Thoracic aorta (tissue), 2 donors: ENCODE results near the gene PCBP3. TPM values are rescaled to one million over a fixed set of nuclear protein-coding genes. Genes with fewer than 3 reads are reported as not detected.

Source experiments
- ATAC-seq: fragments of 150-250 bp; one replicate; pipeline ENCODE4 v1.8.0; 2017; ENCODE audit warnings: low read depth; ENCODE audit not compliant: insufficient number of reproducible peaks, low FRiP score
- DNase-seq: peaks from one replicate; pipeline ENCODE4 v3.0.0-alpha.2; 2020; ENCODE audit warnings: low spot score
- H3K27ac ChIP-seq, 2 donors: fragments of 200-600 bp; sonication (generic); 1 replicate in 1 of 2; 2 replicates in 1 of 2; pipeline ENCODE4 v1.5.1; 2016; ENCODE audit warnings: mild to moderate bottlenecking in 2 of 2, moderate library complexity in 2 of 2
- H3K27me3 ChIP-seq: fragments of 200-600 bp; sonication (generic); replicated peaks from 2 replicates; pipeline ENCODE4 v1.6.0; 2016; ENCODE audit warnings: mild to moderate bottlenecking; ENCODE audit not compliant: insufficient read depth
- H3K36me3 ChIP-seq: fragments of 200-600 bp; sonication (generic); one replicate; pipeline ENCODE4 v1.5.1; 2016
- H3K4me1 ChIP-seq, 2 donors: fragments of 200-600 bp; sonication (generic); 1 replicate in 1 of 2; 2 replicates in 1 of 2; pipeline versions ENCODE4 v1.5.1 to v1.6.0; 2016; ENCODE audit warnings: low read depth in 2 of 2, mild to moderate bottlenecking in 1 of 2; ENCODE audit not compliant: control insufficient read depth in 1 of 2
- H3K4me3 ChIP-seq: fragments of 200-600 bp; sonication (generic); 2 replicates; pipeline ENCODE4 v1.5.1; 2016; ENCODE audit warnings: mild to moderate bottlenecking
- H3K9me3 ChIP-seq: fragments of 200-600 bp; sonication (generic); 2 replicates; pipeline ENCODE4 v1.5.1; 2016
- CTCF ChIP-seq: fragments of 200-600 bp; sonication (generic); IDR thresholded peaks from one replicate; pipeline ENCODE4 v1.5.1; 2019; ENCODE audit warnings: antibody characterized with exemption
- total RNA-seq, 2 donors: library from RNA; depleted of rRNA; stranded (reverse); fragments of >200 nt; gene quantifications; one replicate each; pipeline versions ENCODE4 v1.1.0 to v1.2.3, GENCODE V29; 2016

The PCBP3 gene
- total RNA-seq, 2 donors from 2014 or later: 4.5 to 28.4 TPM

DNA sequence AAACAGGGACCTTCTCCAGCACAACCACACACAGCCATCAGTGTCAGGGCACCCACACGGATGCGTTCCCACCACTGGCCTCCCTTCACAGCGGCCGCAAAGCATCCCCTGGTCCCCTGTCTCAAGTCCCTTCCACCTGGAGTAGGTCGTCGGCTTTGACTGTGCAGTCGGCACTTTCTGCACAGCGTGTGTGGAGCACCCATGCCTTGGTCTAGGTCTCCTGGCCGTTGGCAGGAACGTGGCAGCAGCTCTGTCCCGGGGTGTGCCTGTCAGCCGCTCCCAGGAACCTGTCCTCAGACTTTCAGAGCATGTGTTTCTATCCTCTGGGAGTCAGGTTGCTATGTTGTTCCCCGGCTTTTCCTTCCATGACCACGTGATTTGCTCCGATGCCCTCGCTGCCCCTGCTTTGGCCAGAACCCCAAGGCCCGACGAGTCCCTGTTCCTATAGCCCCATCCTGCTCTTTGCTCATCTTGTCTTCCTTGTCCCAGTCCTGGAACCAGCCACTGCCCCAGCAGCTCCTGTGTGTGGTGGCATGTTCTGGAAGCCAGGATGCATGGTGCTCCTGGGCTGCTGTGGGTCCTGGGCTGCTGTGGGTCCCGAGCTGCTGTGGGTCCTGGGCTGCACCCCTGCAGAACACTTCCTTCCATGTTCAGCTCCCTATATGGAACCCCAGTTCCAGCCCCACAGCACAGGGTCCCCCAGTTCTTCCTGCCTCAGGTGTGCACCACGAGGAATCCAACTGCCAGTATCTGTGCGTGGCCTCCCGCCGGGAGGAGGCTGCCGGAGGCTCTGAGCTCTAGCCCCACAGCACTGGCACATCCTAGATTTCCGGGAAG is 253.9 kb downstream of the PCBP3 start:
- Histone ChIP-seq H3K27me3 (no peaks in the 10 kb centered on the region), H3K4me3 (no peak overlapping the region), H3K36me3 (no peaks in the 10 kb centered on the region), H3K4me1 (peaks cover 4 to 17% of the 10 kb centered on the region in 2 donors), H3K9me3 (no peaks in the 10 kb centered on the region), H3K27ac (no peak overlapping the region)
- ATAC-seq: no peak
- no peak for DNase-seq
- no peak for TF ChIP-seq CTCF

GRCh38 chr21:45898028-45898350 is 254.5 kb downstream of the PCBP3 start:
- DNase-seq: no peak
- H3K4me3 ChIP-seq: no peak overlapping the region
- no peak overlapping the region for H3K27ac ChIP-seq
- H3K9me3 ChIP-seq: no peaks in the 10 kb centered on the region
- no peaks in the 10 kb centered on the region for H3K36me3 ChIP-seq
- H3K4me1 ChIP-seq: peaks cover 4 to 17% of the 10 kb centered on the region in 2 donors
- no peak for TF ChIP-seq CTCF
- no peaks in the 10 kb centered on the region for H3K27me3 ChIP-seq
- ATAC-seq: no peak

GRCh38 chr21:45898781-45899180 is 255.3 kb downstream of the PCBP3 start:
- Histone ChIP-seq H3K4me3 (no peak overlapping the region), H3K27me3 (no peaks in the 10 kb centered on the region), H3K36me3 (no peaks in the 10 kb centered on the region), H3K27ac (no peak overlapping the region), H3K4me1 (peaks cover 4 to 9% of the 10 kb centered on the region in 2 donors), H3K9me3 (no peaks in the 10 kb centered on the region)
- DNase-seq (no peak), ATAC-seq (no peak)
- TF ChIP-seq CTCF: no peak

DNA sequence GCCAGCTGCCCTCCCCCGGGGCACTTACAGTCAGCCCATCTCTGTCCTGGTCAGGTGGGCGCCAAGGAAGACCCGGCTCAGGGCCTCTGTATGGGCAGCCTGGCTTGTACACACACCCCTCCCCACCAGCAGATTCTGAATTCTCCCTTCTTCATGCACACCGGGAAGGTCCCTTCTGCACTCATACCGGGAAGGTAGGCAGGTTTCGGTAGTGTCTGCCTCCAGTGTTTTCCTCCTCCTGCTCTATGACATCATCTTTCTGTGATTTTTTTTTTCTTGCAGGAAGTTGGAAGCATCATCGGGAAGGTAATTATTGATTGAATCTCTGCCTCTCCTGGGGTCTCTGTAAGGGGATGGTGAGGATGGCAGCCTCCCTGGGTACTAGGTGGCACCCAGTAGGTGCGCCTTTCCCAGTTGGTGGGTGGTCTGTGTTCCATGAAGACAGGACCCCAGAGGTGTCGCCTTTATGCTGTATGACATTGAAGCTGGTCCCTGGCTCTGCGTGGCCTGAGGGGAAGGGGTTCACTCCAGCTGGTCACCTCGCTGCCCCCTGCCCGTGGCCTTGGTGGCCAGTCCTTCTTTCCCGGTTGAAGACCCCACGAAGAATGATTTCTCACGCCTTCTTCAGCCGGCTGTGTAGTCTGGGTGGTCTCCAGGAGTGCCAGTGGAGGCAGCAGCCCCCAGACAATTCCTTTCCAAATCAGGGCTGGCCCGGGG is 255.9 kb downstream of the PCBP3 start:
- TF ChIP-seq CTCF: no peak
- Histone ChIP-seq H3K4me3 (no peak overlapping the region), H3K9me3 (no peaks in the 10 kb centered on the region), H3K4me1 (peaks cover 2% of the 10 kb centered on the region in 2 donors), H3K27me3 (no peaks in the 10 kb centered on the region), H3K27ac (no peak overlapping the region), H3K36me3 (no peaks in the 10 kb centered on the region)
- DNase-seq (no peak), ATAC-seq (no peak)

DNA sequence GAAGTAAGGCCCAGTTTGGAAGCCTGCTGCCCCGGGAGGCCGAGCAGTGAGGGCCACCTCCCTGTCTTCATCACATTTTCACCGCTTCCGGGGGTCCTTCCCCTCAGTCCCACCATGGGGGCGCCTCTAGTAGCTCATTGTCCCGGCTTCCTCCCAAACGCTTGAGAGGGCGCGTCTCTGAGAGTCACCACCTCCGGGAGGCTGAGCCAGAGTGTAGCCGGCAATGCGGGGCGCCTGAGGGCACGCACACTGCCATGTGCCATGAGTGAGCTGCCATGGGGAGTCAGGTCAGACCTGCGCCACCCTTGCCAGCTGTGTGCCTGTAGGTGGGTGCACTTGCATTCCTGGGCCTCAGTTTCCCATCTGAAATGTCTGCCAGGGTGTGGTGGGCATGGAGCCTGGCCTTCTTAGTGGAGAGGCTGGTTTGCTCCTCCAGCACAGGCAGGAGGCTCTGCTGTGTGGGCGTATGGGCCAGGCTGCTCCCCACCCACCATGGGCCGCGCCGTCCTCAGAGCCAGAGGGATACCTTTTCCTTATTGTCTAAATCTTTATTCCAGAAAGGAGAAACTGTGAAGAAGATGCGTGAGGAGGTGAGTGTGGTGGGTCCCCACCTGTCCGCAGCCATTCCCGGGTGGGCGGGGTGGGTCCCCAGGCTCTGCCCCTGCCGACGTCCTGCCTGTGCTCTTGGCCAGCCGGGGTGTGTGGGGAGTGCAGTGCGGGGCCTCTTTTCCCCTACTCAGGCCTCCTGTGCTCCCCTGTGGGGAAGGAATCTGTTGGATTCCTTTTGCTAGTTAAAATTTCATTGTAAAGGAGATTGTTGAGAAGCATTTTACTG is 256.7 kb downstream of the PCBP3 start:
- DNase-seq (no peak), ATAC-seq (no peak)
- Histone ChIP-seq H3K27ac (no peak overlapping the region), H3K4me1 (no peaks in the 10 kb centered on the region), H3K27me3 (no peaks in the 10 kb centered on the region), H3K4me3 (no peak overlapping the region), H3K36me3 (no peaks in the 10 kb centered on the region), H3K9me3 (no peaks in the 10 kb centered on the region)
- TF ChIP-seq CTCF: no peak
